Measurements from ENCODE around the gene ACTRT2. TPM values are rescaled to one million over a fixed set of nuclear protein-coding genes. Genes with fewer than 3 reads are reported as not detected.

ACTRT2 gene
- total RNA-seq, 1 donor from 2014 or later, result not detected

- H3K4me1 Mint-ChIP-seq (ENCODE audit: low read depth), result peaks cover 12% of the 10 kb centered on the region
- H3K4me3 Mint-ChIP-seq (ENCODE audit: unreplicated experiment), result peak overlapping the region; percentile 70
- peak; percentile 87 for DNase-seq (ENCODE audit: low spot score)
- H3K27me3 Mint-ChIP-seq (ENCODE audit: low read depth), result peaks cover 12% of the 10 kb centered on the region
- no peaks in the 10 kb centered on the region for H3K9me3 Mint-ChIP-seq (ENCODE audit: low read depth)
- H3K27ac Mint-ChIP-seq (ENCODE audit: unreplicated experiment), result peak overlapping the region; percentile 77
- TF ChIP-seq CTCF (IDR thresholded peaks at IDR 0.05), result peak; percentile 83
- peaks cover 3% of the 10 kb centered on the region for H3K36me3 Mint-ChIP-seq (ENCODE audit: low read depth)
Measured at GRCh38 chr1:3069491-3070308, 48.4 kb downstream of the ACTRT2 start.

- H3K9me3 Mint-ChIP-seq (ENCODE audit: low read depth), result no peaks in the 10 kb centered on the region
- DNase-seq (ENCODE audit: low spot score), result no peak
- H3K36me3 Mint-ChIP-seq (ENCODE audit: low read depth), result no peaks in the 10 kb centered on the region
- H3K27me3 Mint-ChIP-seq (ENCODE audit: low read depth), result peaks cover 7% of the 10 kb centered on the region
- TF ChIP-seq CTCF (IDR thresholded peaks at IDR 0.05), result no peak
- no peak overlapping the region for H3K4me3 Mint-ChIP-seq (ENCODE audit: unreplicated experiment)
- H3K27ac Mint-ChIP-seq (ENCODE audit: unreplicated experiment), result no peak overlapping the region
- H3K4me1 Mint-ChIP-seq (ENCODE audit: low read depth), result peaks cover 16% of the 10 kb centered on the region
Measured at GRCh38 chr1:3070309-3070643, 49.0 kb downstream of the ACTRT2 start.

- Mint-ChIP-seq H3K27ac (ENCODE audit: unreplicated experiment) (peak overlapping the region; percentile 17), H3K27me3 (ENCODE audit: low read depth) (peaks cover 3% of the 10 kb centered on the region), H3K36me3 (ENCODE audit: low read depth) (no peaks in the 10 kb centered on the region), H3K4me3 (ENCODE audit: unreplicated experiment) (peak overlapping the region; percentile 60), H3K9me3 (ENCODE audit: low read depth) (no peaks in the 10 kb centered on the region), H3K4me1 (ENCODE audit: low read depth) (peaks cover 16% of the 10 kb centered on the region)
- peak; percentile 91 for DNase-seq (ENCODE audit: low spot score)
- TF ChIP-seq CTCF (IDR thresholded peaks at IDR 0.05), result no peak
Measured at GRCh38 chr1:3070644-3071564, 49.6 kb downstream of the ACTRT2 start.

- Mint-ChIP-seq H3K4me3 (ENCODE audit: unreplicated experiment) (peak overlapping the region; percentile 60), H3K27ac (ENCODE audit: unreplicated experiment) (no peak overlapping the region), H3K36me3 (ENCODE audit: low read depth) (no peaks in the 10 kb centered on the region), H3K4me1 (ENCODE audit: low read depth) (peaks cover 16% of the 10 kb centered on the region), H3K9me3 (ENCODE audit: low read depth) (no peaks in the 10 kb centered on the region), H3K27me3 (ENCODE audit: low read depth) (no peaks in the 10 kb centered on the region)
- DNase-seq (ENCODE audit: low spot score), result peak; percentile 87
- no peak for TF ChIP-seq CTCF (IDR thresholded peaks at IDR 0.05)
Measured at GRCh38 chr1:3071565-3072390, 50.5 kb downstream of the ACTRT2 start.

Other genes with a start within 250 kb of the ACTRT2 start
- gene TTC34, start 219.8 kb upstream of the ACTRT2 start, total RNA-seq, result 0.60 to 1.8 TPM (median 0.67 TPM) in 3 replicates
- 10.4 to 19.0 TPM (median 18.3 TPM) in 3 replicates for gene PRDM16, start 47.7 kb downstream of the ACTRT2 start, total RNA-seq

Measured in chondrocyte (in vitro differentiated cells).